PC-9 (cell line): ENCODE data around the gene DDX43.

Experiments
- EZH2 ChIP-seq: fragments of 200-600 bp; sonication (generic); IDR thresholded peaks from 2 replicates; pipeline ENCODE4 v1.8.0; 2017; ENCODE audit warnings: antibody characterized with exemption, low read depth
- TF ChIP-seq, protein P1 (sequence below): fragments of 200-600 bp; sonication (generic); conservative IDR thresholded peaks from 2 replicates; pipeline ENCODE4 v1.6.1; 2017; ENCODE audit warnings: mixed run types, antibody characterized with exemption, mild to moderate bottlenecking, moderate library complexity

DNA sequence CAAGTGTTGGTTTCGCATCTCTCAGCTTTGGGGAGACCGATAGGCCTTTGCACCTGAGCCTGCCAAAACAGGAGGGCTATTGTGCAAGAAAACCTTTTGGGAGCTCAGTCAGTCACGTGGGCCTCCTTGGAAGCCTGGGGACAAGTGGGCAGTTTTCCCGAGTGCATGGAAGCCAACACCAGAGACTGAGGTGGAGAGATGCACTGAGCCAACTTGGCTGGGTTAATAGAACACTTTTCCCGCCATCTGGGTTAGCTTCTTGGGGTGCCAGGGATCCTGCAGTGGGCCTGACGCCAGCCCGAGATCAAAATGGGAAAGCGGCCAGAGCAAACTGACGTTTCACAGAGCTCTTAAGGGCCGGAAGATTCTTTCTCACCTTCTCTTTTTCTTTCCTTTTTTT lies 22.1 kb upstream of the DDX43 start:
- TF ChIP-seq, protein P1, sequence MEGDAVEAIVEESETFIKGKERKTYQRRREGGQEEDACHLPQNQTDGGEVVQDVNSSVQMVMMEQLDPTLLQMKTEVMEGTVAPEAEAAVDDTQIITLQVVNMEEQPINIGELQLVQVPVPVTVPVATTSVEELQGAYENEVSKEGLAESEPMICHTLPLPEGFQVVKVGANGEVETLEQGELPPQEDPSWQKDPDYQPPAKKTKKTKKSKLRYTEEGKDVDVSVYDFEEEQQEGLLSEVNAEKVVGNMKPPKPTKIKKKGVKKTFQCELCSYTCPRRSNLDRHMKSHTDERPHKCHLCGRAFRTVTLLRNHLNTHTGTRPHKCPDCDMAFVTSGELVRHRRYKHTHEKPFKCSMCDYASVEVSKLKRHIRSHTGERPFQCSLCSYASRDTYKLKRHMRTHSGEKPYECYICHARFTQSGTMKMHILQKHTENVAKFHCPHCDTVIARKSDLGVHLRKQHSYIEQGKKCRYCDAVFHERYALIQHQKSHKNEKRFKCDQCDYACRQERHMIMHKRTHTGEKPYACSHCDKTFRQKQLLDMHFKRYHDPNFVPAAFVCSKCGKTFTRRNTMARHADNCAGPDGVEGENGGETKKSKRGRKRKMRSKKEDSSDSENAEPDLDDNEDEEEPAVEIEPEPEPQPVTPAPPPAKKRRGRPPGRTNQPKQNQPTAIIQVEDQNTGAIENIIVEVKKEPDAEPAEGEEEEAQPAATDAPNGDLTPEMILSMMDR = no peak
- TF ChIP-seq EZH2 = no peak
